Measurements from ENCODE around the gene SOWAHB. TPM values are rescaled to one million over a fixed set of nuclear protein-coding genes. Genes with fewer than 3 reads are reported as not detected.

Gene SOWAHB
- total and polyA plus RNA-seq, 11 donors: 0.07 to 0.21 TPM; not detected in 9

DNA sequence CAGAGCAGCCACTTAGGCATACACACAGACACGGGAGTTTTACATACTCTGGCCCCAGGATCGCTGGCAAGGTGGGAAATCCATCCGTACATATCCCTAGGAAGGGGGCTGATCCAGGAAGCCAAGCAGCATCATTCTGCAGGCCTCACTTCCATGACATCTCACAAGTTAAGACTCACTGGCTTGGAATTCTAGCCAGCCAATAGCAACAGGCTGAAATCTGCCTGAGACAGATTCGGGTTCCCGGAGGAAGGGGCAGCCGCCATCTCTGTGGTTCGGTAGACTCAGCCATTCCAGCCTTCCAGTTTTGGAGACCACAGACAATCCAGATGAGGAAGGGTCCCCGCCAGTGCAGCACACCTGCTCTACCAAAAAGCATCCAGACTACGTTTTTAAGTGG lies 31.3 kb downstream of the SOWAHB start:
- Histone ChIP-seq H3K4me1 (no peaks in the 10 kb centered on the region), H3K27me3 (no peaks in the 10 kb centered on the region), H3K9me3 (no peaks in the 10 kb centered on the region), H3K4me3 (no peak overlapping the region), H3K36me3 (no peaks in the 10 kb centered on the region), H3K27ac (no peak overlapping the region)
- TF ChIP-seq, protein P1, sequence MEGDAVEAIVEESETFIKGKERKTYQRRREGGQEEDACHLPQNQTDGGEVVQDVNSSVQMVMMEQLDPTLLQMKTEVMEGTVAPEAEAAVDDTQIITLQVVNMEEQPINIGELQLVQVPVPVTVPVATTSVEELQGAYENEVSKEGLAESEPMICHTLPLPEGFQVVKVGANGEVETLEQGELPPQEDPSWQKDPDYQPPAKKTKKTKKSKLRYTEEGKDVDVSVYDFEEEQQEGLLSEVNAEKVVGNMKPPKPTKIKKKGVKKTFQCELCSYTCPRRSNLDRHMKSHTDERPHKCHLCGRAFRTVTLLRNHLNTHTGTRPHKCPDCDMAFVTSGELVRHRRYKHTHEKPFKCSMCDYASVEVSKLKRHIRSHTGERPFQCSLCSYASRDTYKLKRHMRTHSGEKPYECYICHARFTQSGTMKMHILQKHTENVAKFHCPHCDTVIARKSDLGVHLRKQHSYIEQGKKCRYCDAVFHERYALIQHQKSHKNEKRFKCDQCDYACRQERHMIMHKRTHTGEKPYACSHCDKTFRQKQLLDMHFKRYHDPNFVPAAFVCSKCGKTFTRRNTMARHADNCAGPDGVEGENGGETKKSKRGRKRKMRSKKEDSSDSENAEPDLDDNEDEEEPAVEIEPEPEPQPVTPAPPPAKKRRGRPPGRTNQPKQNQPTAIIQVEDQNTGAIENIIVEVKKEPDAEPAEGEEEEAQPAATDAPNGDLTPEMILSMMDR (IDR thresholded peaks at IDR 0.05): no peak
- TF ChIP-seq POLR2A (IDR thresholded peaks at IDR 0.05): no peak
- 86 to 91% (median 88%) methylated on average over 7 to 9 of the region's 9 CpGs for WGBS, 4 donors
- DNase-seq (no peak), ATAC-seq (no peak)
- intact Hi-C loops (cut with DNase I): no loop called here

DNA sequence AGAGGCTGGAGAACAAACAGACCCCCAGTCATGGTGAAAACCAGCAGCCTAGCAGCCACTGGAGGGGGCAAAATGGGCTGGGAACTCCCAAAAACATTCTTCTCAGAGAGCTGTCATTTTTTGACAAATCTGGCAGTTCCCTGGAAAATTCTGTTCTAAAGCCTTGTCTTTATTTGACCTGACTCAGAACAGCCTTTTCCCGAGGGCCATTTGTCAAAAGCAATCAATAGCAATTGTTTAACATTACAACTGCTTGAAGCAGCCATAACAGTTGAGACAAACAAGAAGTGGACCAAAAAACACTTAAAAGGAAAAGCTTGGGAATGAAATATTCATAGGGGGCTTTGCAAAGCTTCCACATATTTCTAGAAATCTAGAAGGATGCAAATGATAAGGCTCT lies 39.6 kb downstream of the SOWAHB start:
- 69 to 78% (median 74%) methylated on average over 1 of the region's 1 CpG for WGBS, 4 donors
- no peaks in the 10 kb centered on the region for H3K9me3 ChIP-seq
- H3K27me3 ChIP-seq: no peaks in the 10 kb centered on the region
- no peak for DNase-seq
- intact Hi-C loops (cut with DNase I): no loop called here
- no peak overlapping the region for H3K27ac ChIP-seq
- TF ChIP-seq POLR2A (IDR thresholded peaks at IDR 0.05): no peak
- TF ChIP-seq, protein P1 (IDR thresholded peaks at IDR 0.05): no peak
- peaks cover 0 to 17% (median 0%) of the 10 kb centered on the region in 12 donors for H3K4me1 ChIP-seq
- ATAC-seq: no peak
- no peak overlapping the region for H3K4me3 ChIP-seq
- H3K36me3 ChIP-seq: no peaks in the 10 kb centered on the region

DNA sequence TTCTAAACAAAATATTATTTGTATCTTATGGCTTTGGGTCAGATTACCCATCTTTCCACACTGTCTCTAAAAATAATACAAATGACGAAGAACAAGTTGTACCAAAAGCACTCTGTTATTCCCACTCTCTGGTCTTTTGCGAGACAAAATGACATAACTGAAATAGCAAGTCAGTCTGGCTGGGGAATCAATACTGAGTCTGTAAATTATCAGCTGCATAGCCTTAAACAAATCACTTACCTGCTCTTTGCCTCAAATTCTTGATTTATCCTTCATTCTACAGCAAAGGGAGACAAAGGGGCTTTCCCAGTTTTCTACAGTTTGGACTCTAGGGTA lies 40.9 kb downstream of the SOWAHB start:
- no peaks in the 10 kb centered on the region for H3K9me3 ChIP-seq
- peak in 2 of 4 donors; percentile 26 to 32 for ATAC-seq
- intact Hi-C loops (cut with DNase I): no loop called here

DNA sequence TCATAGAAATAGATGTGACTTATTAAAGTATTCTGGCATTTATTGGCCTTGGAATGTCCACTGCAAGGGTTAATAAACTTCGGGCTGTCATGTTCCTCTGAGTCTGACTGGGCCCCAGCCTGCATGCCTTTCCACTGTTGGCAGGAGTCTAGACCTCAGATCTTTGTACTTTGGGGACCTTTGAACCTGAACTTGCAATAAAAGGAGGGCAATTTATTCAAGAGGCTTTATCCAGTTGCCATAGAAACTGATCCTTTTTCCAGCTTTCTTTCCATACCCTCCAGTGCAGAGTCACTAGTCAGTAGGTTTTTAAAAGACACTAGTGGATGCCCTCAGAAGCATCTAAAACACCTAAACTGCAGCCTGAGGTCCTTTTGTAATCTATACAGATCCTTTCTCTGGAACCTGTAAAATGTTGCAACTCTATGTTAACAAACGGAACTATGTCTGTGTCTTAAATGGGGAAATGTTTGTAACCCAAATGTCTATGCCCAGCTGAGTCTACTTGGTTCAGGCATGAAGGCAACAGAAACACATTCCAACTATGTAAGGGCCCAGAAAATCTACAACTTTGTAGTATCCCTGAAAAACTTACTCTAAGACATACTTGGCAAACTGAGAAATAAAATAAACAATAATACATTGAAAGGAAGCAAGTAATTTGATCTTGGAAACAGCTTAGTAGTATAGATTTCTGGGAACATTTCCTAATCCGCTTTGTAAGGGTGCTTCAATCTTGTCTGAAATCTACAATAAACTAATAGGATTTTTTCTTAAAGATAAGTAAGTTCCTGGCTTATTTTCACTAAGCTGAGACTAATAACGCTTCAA lies 41.5 kb downstream of the SOWAHB start:
- H3K9me3 ChIP-seq: no peaks in the 10 kb centered on the region
- ATAC-seq (peak in 2 of 4 donors; percentile 10 to 22), DNase-seq (no peak)
- no peak overlapping the region for H3K4me3 ChIP-seq
- peak overlapping the region in 6 of 12 donors; percentile 14 to 45 (median 24) for H3K27ac ChIP-seq
- H3K4me1 ChIP-seq: peaks cover 0 to 17% (median 0%) of the 10 kb centered on the region in 12 donors
- 47 to 58% (median 53%) methylated on average over 4 of the region's 4 CpGs for WGBS, 4 donors
- no peaks in the 10 kb centered on the region for H3K36me3 ChIP-seq
- no peaks in the 10 kb centered on the region for H3K27me3 ChIP-seq
- intact Hi-C loops (cut with DNase I): no loop called here
- TF ChIP-seq, protein P1 (IDR thresholded peaks at IDR 0.05): no peak
- TF ChIP-seq POLR2A (IDR thresholded peaks at IDR 0.05): no peak

More for the DNA sequence above, 40.9 kb downstream of the SOWAHB start:
- Histone ChIP-seq H3K27me3 (no peaks in the 10 kb centered on the region), H3K4me1 (peaks cover 0 to 17% (median 0%) of the 10 kb centered on the region in 12 donors), H3K27ac (peak overlapping the region in 5 of 12 donors; percentile 5 to 45 (median 21)), H3K36me3 (no peaks in the 10 kb centered on the region), H3K4me3 (no peak overlapping the region)
- no peak for DNase-seq
- no peak for TF ChIP-seq POLR2A (IDR thresholded peaks at IDR 0.05)
- TF ChIP-seq, protein P1 (IDR thresholded peaks at IDR 0.05): no peak
- 68 to 74% (median 69%) methylated on average over 2 of the region's 2 CpGs for WGBS, 4 donors
